ENCODE results near the gene MST1R. TPM values are rescaled to one million over a fixed set of nuclear protein-coding genes. Genes with fewer than 3 reads are reported as not detected.

The MST1R gene
- total RNA-seq, 1 donor from 2014 or later = 0.57 TPM

GRCh38 chr3:49911124-49911420 is 7.4 kb upstream of the MST1R start:
- H3K36me3 Mint-ChIP-seq (ENCODE audit: low read depth, unreplicated experiment) = peaks cover 25% of the 10 kb centered on the region
- peaks cover 1% of the 10 kb centered on the region for H3K4me1 Mint-ChIP-seq (ENCODE audit: low read depth, unreplicated experiment)
- H3K4me3 ChIP-seq (ENCODE audit: insufficient read depth, low read depth, low read length) = no peak overlapping the region
- peaks cover 8% of the 10 kb centered on the region for H4K20me1 ChIP-seq (ENCODE audit: insufficient read depth, low read length)
- H3K4me2 ChIP-seq (ENCODE audit: low read length) = no peak overlapping the region
- FAIRE-seq = no peak
- no peak for DNase-seq (ENCODE audit: low read depth)
- no peak overlapping the region for H3K4me3 Mint-ChIP-seq (ENCODE audit: unreplicated experiment)
- H3K36me3 ChIP-seq (ENCODE audit: insufficient read depth, low read length) = peaks cover 2% of the 10 kb centered on the region
- H3K27me3 ChIP-seq (ENCODE audit: insufficient read depth, low read length) = no peaks in the 10 kb centered on the region
- H3K27ac ChIP-seq (ENCODE audit: low read depth, low read length) = no peak overlapping the region
- H3K79me2 ChIP-seq (ENCODE audit: insufficient read depth, low read length) = peaks cover 4% of the 10 kb centered on the region
- H2AFZ ChIP-seq (ENCODE audit: low read depth, low read length) = no peak overlapping the region
- H3K9me3 ChIP-seq (ENCODE audit: insufficient read depth, low read depth, low read length) = no peaks in the 10 kb centered on the region
- H3K9me3 Mint-ChIP-seq (ENCODE audit: unreplicated experiment) = peaks cover 2% of the 10 kb centered on the region
- peaks cover 31% of the 10 kb centered on the region for H3K27me3 Mint-ChIP-seq (ENCODE audit: low read depth, unreplicated experiment)
- H3K4me1 ChIP-seq (ENCODE audit: insufficient read depth, low read length) = peaks cover 2% of the 10 kb centered on the region
- no peak overlapping the region for H3K9ac ChIP-seq (ENCODE audit: low read length)
- no peak overlapping the region for H3K27ac Mint-ChIP-seq (ENCODE audit: unreplicated experiment)
- no peak for TF ChIP-seq CTCF (IDR thresholded peaks at IDR 0.05; ENCODE audit: insufficient read depth, low read depth, low read length)
- no peak for TF ChIP-seq EZH2 (IDR thresholded peaks at IDR 0.05; ENCODE audit: insufficient read depth, low read length)

GRCh38 chr3:49910409-49911123 is 6.9 kb upstream of the MST1R start:
- H2AFZ ChIP-seq (ENCODE audit: low read depth, low read length) = no peak overlapping the region
- no peak overlapping the region for H3K4me2 ChIP-seq (ENCODE audit: low read length)
- peaks cover 2% of the 10 kb centered on the region for H3K9me3 Mint-ChIP-seq (ENCODE audit: unreplicated experiment)
- peaks cover 6% of the 10 kb centered on the region for H3K4me1 ChIP-seq (ENCODE audit: insufficient read depth, low read length)
- H3K4me1 Mint-ChIP-seq (ENCODE audit: low read depth, unreplicated experiment) = peaks cover 6% of the 10 kb centered on the region
- DNase-seq (ENCODE audit: low read depth) (no peak), FAIRE-seq (no peak)
- H3K4me3 ChIP-seq (ENCODE audit: insufficient read depth, low read depth, low read length) = no peak overlapping the region
- no peak overlapping the region for H3K9ac ChIP-seq (ENCODE audit: low read length)
- peaks cover 25% of the 10 kb centered on the region for H3K36me3 Mint-ChIP-seq (ENCODE audit: low read depth, unreplicated experiment)
- H3K79me2 ChIP-seq (ENCODE audit: insufficient read depth, low read length) = no peaks in the 10 kb centered on the region
- H3K27me3 ChIP-seq (ENCODE audit: insufficient read depth, low read length) = no peaks in the 10 kb centered on the region
- H3K27ac ChIP-seq (ENCODE audit: low read depth, low read length) = no peak overlapping the region
- peaks cover 30% of the 10 kb centered on the region for H3K27me3 Mint-ChIP-seq (ENCODE audit: low read depth, unreplicated experiment)
- no peak overlapping the region for H3K4me3 Mint-ChIP-seq (ENCODE audit: unreplicated experiment)
- H3K9me3 ChIP-seq (ENCODE audit: insufficient read depth, low read depth, low read length) = no peaks in the 10 kb centered on the region
- TF ChIP-seq CTCF (IDR thresholded peaks at IDR 0.05; ENCODE audit: insufficient read depth, low read depth, low read length) = no peak
- no peak for TF ChIP-seq EZH2 (IDR thresholded peaks at IDR 0.05; ENCODE audit: insufficient read depth, low read length)
- H3K27ac Mint-ChIP-seq (ENCODE audit: unreplicated experiment) = no peak overlapping the region
- H3K36me3 ChIP-seq (ENCODE audit: insufficient read depth, low read length) = peaks cover 2% of the 10 kb centered on the region
- peaks cover 3% of the 10 kb centered on the region for H4K20me1 ChIP-seq (ENCODE audit: insufficient read depth, low read length)

Measured in astrocyte (in vitro differentiated cells and primary cell).